NCI-H510A (cell line): ENCODE measurements around the gene TRAF4.
"Not testable (repeated sequence)": the region's sequence is repeated elsewhere in the genome, so short reads cannot be mapped to it uniquely, and the experiment has no call there.

Experiments
- DNase-seq: peaks from one replicate; lab custom pipeline; 2025; lab: John Stamatoyannopoulos, UW

TRAF4 gene

DNA sequence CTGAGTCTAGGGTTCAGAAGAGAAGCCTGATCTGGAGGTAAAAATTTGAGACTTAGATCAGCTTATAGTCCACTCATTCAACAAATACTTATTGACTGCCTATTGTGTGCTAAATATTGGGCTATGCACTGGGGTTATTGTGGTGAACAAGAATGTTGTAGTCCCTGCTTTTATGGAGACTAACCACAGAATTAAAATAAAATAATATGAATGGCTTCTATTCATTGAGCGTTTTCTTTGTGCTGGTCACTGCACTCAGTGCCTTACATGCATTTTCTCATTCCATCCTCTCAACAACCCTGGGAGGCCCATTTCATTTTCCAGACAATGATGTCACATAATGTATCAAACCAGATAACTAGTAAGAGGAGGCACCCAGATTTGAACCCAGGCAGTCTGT lies 10.5 kb upstream of the TRAF4 start:
- DNase-seq: no peak

DNA sequence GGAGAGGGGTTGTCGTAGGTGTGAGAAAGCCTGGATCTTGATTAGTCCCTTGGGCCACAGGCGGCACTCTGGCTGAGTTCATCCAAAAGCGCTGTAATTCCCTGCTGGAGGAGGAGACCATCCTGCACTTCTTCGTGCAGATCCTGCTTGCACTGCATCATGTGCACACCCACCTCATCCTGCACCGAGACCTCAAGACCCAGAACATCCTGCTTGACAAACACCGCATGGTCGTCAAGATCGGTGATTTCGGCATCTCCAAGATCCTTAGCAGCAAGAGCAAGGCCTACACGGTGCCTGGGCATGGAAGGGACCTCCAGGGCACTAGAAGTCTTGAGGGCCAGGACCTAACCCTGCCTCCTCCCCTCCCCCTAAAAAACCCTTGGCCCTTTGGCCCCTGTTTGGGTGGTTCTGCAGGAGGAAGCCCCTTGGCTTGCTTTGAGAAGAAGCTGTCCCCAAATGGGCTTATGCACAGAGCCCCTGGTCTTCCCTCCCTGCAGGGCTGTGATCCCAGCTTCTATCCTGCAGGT lies 9.0 kb upstream of the TRAF4 start:
- DNase-seq: no peak

DNA sequence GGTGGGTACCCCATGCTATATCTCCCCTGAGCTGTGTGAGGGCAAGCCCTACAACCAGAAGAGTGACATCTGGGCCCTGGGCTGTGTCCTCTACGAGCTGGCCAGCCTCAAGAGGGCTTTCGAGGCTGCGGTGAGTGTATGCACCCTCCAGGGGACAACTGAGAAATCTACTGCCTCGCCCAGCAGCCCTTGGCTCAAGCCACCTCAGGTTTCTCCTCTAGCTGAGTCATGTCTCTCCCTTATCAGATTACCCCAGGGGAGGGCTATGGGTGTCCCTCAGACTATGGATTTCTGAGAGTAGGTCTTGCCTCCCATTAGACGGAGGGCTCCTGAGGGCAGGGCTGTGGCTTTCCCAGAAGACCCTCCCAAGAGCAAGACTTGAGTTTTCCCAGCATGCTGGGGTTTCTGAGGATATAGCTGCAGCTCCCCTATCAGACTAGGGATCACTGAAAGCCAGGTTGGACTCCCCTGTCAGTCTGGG lies 8.5 kb upstream of the TRAF4 start:
- no peak for DNase-seq

DNA sequence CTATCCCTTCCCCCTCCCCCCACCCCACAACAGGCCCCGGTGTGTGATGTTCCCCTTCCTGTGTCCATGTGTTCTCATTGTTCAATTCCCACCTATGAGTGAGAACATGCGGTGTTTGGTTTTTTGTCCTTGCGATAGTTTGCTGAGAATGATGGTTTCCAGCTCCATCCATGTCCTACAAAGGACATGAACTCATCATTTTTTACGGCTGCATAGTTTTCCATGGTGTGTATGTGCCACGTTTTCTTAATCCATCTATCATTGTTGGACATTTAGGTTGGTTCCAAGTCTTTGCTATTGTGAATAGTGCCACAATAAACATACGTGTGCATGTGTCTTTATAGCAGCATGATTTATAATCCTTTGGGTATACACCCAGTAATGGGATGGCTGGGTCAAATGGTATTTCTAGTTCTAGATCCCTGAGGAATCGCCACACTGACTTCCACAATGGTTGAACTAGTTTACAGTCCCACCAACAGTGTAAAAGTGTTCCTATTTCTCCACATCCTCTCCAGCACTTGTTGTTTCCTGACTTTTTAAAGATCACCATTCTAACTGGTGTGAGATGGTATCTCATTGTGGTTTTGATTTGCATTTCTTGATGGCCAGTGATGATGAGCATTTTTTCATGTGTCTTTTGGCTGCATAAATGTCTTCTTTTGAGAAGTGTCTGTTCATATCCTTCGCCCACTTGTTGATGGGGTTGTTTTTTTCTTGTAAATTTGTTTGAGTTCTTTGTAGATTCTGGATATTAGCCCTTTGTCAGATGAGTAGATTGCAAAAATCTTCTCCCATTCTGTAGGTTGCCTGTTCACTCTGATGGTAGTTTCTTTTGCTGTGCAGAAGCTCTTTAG lies 7.7 kb upstream of the TRAF4 start:
- DNase-seq: not testable (repeated sequence)

DNA sequence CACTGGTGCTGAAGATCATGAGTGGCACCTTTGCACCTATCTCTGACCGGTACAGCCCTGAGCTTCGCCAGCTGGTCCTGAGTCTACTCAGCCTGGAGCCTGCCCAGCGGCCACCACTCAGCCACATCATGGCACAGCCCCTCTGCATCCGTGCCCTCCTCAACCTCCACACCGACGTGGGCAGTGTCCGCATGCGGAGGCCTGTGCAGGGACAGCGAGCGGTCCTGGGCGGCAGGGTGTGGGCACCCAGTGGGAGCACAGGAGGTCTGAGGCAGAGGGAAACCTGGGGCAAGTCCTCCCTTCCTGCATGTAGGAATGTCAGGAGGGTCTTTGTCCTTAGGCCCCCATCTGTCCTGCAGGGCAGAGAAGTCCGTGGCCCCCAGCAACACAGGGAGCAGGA lies 6.5 kb upstream of the TRAF4 start:
- no peak for DNase-seq

DNA sequence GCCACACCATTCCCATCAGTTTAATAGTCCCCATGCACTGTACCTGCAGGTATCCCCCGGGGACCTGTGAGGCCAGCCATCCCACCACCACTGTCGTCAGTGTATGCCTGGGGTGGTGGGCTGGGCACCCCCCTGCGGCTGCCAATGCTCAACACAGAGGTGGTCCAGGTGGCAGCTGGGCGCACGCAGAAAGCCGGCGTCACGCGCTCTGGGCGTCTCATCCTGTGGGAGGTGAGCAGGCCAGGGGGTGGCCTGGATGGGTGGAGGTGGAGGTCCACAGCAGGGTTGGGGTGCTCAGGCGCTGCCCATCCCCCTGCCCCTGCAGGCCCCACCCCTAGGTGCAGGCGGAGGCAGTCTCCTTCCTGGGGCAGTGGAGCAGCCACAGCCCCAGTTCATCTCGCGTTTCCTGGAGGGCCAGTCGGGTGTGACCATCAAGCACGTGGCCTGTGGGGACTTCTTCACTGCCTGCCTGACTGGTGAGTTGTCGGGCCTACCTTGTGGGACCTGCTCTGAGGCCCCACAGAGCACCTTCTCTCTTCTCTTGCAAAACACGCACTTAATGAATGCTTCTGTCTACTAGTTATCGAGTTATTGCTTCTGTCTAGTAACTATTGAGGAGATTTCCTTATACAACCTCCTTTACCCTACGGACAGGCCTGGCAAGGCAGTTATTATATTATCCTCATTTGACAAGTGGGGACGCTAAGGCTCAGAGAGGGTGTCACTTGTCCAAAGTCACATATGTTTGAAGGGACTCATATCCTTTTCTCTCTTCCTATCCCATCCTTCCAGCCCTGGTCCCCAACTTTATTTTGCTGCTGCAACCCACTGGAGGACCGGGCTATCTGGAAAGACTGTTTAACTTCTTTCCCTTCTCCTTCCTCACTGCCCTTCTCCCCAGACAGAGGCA lies 5.8 kb upstream of the TRAF4 start:
- DNase-seq: no peak

DNA sequence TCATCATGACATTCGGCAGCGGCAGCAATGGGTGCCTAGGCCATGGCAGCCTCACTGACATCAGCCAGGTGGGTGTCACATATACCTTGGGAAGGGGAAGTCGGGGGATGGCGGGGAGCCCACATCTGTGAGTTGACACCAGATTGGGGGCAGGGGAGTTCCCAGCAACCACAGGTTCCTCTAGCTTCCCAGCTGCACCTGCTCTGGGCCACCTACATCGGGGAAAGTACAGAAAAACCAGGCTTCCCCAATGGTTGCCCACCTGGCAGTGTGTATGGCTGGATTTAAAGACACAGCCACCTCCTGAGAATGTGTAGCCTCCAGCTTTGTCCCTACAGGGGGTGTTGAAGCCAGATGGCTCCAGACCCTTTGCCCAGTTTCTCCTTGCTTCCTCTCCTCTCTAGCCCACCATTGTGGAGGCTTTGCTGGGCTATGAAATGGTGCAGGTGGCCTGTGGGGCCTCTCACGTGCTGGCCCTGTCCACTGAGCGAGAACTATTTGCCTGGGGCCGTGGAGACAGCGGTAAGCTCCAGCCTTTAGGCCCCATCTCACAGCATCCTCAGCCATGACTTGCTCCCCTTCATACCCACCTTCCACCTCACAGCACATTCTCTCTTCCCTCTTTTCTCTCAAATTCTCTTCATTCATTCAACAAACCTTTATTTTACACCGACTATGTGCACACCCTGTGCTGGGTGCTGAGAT lies 5.0 kb upstream of the TRAF4 start:
- no peak for DNase-seq

DNA sequence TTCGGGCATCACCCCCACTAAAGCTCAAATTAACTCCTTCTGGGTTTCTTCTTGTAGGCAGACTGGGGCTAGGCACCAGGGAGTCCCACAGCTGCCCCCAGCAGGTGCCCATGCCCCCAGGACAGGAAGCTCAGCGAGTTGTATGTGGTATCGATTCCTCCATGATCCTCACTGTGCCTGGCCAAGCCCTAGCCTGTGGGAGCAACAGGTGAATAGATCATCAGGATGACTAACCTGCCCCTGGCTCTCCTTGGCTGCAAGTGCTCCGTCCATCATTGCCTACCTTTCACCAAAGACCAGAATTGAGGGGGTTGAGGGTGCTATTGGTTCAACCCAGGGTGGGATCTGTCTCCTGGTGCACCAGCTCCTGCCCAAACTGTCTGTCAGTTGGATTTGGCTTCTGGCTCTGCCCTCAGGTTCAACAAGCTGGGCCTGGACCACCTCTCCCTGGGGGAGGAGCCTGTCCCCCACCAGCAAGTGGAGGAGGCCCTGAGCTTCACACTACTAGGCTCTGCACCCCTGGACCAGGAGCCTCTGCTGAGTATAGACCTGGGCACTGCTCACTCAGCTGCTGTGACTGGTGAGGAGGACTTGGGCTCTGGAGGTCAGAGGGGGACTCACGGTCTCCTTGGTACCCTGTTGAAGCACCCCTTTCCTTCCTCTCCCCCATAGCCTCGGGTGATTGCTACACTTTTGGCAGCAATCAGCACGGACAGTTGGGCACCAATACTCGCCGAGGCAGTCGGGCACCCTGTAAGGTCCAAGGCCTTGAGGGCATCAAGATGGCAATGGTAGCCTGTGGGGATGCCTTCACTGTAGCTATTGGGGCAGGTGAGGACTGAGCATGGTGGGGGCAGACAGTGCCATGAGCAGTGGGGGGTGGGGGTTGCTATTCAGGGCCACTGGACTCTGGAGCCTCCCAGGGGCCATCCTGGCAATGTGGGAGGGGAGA lies 3.1 kb upstream of the TRAF4 start:
- no peak for DNase-seq

DNA sequence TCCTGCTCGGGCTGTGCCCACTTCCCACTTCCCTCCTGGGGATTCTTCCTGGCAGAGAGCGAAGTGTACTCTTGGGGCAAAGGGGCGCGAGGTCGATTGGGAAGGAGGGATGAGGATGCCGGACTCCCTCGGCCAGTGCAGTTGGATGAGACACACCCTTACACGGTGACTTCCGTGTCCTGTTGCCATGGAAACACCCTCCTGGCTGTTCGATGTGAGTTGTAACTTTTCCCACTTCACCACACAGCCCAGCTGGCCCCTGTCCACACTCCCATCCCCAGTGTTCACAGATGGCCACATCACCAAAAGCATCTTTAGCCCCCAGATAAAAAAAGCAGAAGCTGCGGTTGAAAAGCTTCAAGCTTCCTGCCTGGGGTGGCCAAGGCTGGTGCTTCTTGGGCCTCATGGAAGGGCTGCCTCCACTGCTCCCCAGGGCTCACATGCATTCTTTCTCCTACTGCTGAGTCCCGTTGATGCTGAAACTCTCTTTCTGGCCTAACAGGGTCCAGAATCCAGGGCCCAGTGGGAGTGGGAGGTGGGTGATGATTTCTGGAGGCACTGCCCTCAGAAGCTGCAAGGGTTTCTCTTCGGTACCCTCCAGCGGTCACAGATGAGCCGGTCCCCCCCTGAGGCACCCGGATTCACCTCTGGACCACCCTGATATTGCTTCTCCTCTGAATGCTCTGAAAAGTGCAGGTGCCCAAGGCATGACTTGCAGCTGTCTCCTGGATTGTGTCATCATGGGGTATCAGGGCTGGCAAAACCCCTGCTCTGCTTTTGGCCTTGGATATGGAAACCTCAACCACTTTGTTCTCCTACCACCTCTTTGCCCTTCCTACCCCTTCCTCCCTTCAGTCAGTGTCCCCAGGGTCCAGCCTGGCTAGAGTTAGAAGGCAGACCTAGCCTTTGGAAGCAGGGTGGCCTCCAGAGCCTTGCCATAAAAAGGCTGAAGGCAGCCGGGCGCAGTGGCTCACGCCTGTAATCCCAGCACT lies 2.2 kb upstream of the TRAF4 start:
- DNase-seq: no peak

DNA sequence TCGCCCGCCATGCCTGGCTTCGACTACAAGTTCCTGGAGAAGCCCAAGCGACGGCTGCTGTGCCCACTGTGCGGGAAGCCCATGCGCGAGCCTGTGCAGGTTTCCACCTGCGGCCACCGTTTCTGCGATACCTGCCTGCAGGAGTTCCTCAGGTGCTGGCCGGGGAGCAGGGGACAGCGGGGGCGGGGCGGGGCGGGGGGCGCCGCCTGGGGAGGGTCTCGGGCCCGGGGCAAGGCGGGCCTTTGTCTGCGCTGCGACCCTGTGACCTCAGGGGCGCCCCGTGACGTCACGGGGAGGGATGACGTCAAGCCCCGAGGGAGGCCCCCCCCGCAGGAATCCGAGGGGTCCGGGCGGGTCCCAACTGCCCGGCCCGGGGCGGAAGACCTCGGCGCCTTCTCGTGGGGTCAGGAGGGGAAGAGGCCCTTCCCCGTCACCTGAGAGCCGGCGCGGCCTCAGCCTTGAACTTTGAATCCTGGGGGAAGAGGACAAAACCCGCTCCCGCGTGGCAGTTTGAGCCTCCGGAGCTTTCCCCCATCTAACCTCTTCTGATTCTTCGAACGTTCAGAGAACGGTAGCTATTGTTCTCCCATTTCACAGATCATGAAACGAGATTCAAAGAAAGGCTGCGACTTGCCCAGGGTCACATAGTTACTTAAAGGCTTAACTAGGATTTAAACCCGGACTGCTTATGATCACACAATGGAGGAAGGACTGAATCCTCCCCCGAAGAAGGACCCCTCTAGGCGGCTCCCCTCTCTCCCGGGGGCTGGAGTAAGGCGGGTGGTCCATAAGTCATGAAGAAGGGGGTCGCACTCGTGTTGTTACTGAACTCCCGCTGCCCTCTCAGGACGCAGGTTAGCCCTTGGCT lies 527 bp downstream of the TRAF4 start:
- DNase-seq: no peak

DNA sequence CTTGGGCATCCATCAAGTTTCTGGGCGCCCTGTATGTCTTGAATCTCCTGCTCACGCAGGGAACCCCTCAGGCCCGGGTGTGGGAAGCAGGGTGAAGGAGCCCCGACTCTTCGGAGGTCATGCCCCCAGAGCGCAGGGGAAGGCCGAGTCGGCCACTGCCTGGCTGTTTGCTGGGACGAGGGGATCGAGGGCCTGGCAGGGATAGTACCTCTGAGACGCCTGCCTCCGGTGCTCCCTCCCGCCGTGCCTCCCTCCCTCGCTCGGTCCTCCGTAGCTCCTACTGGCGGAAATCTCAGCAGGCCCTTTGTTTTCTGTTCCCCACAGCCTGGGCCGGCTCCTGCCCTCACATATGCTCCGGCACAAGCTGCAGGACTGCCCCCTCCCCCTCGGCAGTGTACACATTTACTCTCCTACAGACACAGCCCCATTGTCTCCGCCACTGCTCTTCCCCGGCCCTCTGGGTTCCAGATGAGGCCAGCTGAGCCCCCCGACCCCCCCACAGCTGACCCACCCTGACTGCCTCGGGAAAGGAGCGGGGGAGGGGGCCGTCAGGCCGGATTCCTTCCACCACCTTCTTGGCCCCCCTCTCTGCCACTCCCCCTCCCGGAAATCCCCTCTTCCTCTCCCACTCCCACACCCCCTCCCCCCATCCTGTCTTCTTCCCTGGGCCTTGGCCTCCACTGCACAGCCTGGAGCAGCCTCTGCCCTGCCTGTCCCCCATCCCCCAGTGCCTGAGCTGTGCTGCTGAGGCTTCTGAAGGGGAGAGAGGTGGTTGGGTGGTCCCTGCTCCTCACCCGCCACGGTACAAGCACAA lies 1.4 kb downstream of the TRAF4 start:
- peak; percentile 66 for DNase-seq

DNA sequence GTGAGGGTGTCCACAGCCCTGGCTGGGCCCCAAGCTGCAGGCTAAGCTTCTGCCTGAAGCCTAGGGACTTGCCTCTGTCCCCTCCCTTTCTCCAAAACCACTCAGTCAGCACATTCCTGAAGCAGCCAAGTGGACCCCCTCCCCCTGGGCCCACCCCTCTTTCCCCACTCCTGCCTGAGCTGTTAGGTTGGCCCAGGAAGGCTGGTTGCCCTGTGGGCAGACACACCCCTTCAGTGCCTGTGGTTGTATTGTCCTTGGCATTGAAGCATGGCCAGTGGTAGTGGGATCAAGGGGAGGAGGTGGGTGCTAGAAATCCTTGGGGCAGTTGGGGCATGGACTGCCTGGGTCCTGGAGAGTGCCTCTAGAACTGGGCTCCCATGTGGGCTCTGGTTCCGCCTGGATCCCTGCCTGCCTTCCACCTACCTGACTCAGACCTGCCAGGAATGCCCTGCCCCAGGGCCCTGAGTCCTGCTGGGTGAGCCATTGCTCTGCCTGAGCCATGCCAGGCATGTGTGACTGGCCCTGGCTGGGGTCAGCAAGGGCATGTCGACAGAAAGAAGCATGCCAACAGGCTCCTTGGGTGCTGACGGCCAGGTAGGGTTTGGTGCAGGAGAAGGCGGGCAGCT lies 2.1 kb downstream of the TRAF4 start:
- DNase-seq: no peak

DNA sequence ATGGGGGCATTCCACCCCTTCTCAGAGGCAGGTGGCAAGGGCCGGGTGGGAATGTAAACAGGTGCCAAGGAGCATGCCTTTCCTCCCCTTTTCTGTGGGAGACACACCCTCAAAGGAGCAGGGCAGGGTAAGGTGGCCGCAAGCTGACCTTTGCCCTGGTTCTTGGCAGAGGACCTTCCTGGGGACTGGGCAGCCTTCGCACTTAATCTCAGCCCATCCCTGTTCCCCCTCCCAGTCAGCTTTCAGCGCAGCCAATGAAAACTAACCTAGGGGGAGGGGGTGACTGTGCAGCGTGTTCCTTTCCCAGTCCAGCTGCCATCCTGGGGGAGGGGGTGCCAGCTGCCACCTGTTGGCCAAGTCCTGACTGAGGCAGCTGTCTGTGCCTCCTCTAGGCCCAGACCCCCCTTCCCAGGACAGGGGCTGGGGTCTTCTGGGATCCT lies 2.8 kb downstream of the TRAF4 start:
- peak; percentile 94 for DNase-seq

DNA sequence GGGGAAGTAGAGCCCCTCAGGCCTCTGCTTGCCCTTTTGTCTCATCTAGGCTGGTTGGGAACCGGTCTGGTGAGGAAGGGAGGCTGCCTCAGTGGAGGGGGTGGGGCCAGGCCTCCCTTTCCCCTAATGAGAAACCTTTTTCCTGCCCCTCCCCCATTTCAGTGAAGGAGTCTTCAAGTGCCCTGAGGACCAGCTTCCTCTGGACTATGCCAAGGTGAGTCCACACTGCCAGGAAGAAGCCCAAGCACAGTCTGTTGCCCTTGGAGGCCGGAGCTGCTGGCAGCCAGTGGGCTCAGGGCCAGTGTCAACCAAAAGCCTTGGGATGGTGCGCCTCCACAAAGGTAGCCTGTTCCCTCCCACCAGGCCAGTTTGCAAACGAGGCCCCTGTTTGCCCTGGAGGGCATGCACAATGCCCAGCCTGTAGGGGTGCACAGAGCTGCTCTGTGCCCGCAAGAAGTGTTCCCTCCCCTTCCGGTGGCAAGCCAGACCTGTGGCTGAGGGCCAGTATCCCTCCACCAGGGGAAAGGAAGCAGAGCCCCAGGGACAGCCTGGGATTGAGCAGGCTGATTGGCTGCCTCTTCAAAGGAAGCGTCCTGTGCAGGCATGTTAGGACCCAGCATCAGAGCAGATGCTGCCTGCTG lies 3.4 kb downstream of the TRAF4 start:
- DNase-seq: peak; percentile 94

DNA sequence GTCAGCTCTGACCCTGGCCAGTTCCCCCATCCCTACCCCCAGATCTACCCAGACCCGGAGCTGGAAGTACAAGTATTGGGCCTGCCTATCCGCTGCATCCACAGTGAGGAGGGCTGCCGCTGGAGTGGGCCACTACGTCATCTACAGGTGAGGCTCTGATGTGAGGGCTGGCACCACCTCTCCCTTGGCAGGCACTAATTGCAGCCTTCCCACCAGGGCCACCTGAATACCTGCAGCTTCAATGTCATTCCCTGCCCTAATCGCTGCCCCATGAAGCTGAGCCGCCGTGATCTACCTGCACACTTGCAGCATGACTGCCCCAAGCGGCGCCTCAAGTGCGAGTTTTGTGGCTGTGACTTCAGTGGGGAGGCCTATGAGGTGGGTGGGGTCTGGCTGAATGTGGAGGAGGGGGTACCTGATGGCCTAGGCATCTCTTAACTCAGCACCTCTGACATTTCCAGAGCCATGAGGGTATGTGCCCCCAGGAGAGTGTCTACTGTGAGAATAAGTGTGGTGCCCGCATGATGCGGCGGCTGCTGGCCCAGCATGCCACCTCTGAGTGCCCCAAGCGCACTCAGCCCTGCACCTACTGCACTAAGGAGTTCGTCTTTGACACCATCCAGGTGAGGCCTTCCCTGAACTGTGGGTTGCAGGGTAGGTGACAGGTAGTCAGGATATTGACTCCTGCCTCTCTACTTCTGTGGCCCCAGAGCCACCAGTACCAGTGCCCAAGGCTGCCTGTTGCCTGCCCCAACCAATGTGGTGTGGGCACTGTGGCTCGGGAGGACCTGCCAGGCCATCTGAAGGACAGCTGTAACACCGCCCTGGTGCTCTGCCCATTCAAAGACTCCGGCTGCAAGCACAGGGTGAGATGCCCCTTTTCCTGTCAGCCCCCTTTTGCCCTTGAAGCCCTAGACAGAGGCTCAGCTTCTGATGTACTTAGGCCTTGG lies 4.3 kb downstream of the TRAF4 start:
- DNase-seq: no peak
